Measurements from ENCODE around the gene RASSF6.
A peak's percentile ranks its signal among the peaks of the same experiment; 100 is the strongest.
"Not testable (repeated sequence)": the region's sequence is repeated elsewhere in the genome, so short reads cannot be mapped to it uniquely, and the experiment has no call there.

RASSF6 gene

GRCh38 chr4:73609706-73610105 lies 10.5 kb downstream of the RASSF6 start:
- DNase-seq, result peak; percentile 36

DNA sequence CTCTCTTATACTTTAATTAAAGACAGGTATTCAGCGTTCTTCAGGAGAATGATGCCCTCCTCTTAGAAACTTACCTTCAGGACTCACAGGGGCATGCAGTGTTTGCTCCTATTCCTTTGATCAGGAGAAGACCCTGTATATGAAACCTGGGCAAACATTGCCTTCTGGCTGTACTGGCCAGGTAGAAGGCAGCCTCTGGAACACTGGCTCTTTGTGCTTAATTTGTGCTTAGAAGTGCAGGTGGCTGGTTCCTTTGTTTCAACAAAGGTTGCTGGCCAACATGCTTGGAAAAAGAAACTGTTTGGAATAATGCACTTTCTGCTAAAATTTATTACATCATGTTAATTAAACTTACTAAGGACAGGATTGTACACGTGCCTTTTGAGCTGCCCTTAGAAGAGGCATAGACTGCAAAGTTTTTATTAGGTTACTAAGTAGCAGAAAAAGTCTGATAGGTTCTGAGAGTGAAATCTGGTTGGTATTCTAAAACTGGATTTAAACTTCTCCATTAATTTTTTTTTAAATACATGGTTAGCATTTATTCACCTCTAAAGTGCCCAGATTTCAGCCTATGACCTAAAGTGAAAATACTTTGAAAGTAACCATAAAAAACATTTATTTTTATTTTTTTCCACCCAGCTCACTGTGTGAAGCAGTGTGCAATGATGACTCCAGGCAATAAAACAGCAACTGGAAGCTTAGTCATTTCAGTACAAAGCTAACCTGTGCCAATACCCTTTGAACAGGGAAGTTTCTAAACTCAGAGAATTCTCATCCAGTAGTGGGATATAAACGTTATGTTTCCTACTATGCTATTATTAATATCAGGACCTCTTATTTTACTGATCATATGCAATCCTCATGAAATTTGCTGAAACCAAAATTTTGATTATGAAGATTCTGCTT lies 11.3 kb downstream of the RASSF6 start:
- DNase-seq, result no peak

DNA sequence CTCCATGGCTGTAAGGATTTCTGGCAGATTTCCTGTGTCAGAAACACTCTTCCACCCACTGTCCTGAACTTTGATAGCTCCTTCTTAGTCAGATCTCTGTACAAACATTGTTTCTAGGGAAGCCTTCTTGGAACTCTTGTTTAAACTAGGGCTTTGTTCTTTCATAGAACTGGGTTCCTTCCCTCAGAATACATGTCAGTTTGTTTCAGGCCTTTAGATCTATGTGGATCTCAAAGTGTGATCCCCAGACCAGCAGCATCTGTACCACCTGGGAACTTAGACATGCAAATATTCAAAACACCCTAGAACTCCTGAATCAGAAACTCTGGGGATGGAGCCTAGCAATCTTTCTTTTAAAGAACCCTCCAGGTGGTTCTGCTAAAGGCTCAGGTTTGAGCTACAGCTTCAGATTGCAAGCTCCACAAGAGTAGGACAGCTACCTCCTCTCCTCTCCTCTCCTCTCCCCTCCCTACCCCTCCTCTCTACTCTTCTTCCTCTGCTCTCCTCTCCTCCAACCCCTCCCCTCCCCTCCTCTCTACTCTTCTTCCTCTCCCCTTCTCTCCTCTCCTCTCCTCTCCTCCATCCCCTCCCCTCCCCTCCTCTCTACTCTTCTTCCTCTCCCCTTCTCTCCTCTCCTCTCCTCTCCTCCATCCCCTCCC lies 12.7 kb downstream of the RASSF6 start:
- no peak for DNase-seq

DNA sequence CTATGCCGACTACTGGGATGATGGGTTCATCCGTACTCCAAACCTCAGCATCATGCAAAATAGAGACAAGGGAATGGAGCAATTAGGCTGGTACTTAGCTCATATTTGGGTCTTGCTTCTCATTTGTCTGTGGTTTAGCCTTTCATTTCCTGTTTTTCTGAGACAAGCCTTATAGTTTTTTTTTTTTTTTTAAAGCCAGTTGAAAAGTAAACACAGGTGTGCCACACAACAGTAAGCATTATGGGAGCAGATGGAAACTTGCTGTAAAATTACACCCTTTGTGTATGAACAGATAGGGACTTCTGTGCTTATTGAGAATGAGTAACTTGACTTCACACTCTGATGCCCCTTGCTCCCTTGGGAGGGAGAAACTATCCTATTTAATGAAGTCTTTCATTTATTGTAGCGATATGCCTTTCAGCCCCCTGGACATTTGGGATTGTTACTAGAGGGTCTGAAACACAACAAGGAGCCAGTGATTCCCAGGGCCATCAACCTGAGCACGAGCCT lies 13.7 kb downstream of the RASSF6 start:
- no peak for DNase-seq

DNA sequence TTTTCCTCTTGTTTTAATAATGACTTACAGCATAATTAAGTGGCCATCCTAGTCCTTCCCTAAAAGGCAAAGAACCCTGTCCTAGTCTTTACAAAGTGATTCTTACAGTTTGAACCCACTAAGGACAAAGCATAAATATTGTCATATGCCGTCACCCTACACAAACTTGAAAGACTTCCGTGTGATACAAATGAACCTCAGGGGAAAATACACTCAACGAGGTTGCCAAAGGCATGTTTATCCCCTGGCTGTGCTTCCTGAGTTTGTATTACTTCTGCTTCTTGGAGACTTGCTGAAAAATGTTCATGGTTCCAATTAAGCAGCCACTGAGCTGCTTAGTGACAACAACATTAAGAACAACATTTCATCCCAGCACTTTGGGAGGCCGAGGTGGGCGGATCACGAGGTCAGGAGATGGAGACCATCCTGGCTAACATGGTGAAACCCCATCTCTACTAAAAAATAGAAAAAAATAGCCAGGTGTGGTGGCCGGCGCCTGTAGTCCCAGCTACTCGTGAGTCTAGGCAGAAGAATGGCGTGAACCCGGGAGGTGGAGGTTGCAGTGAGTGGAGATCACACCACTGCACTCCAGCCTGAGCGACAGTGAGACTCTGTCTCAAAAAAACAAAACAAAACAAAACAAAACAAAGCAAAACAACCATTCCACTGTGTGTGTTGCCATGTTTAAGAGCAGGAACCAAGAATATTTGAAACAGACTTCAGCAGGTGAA lies 16.2 kb downstream of the RASSF6 start:
- no peak for DNase-seq

DNA sequence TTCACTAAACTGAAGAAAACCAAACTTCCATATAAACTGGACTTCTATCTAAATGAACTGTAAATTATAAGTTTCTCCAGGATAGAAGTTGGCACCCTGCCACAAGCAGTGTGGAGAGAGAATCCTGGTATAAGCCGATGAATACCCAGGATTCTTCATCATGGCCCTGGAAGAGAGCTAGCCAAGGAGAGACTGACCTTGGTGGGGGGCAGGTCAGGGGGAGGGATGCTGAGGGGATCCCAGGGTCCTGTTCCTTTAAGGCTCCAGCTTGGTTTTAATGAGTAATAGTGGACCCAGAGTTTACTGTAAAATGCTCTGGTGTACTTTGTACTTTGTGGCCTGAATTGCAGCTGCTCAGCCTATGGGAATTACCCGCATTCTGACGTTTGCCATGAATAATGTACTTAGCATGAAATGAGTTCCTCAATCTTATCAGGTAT lies 16.9 kb downstream of the RASSF6 start:
- no peak for DNase-seq

GRCh38 chr4:73600954-73601353 lies 19.3 kb downstream of the RASSF6 start:
- DNase-seq, result no peak

DNA sequence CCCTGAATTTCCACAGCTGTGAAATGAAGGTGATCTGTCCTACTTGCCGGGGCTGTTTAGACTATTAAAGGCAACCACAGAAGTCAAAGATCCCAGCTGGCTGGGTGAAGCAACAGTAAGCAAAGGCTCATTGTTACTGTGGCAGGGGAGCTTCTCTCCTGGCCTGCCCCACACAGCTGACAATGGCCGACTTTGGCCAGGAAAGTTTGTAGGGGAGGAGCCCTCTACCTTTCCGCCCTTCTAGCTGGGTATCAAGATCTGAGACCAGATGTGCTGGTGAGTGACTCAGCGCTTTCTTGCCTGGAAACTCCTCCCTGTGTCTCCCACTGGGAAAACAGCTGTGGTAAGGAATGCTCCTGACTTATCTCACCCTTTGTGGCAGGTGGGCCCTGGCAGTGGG lies 21.1 kb downstream of the RASSF6 start:
- DNase-seq, result no peak

DNA sequence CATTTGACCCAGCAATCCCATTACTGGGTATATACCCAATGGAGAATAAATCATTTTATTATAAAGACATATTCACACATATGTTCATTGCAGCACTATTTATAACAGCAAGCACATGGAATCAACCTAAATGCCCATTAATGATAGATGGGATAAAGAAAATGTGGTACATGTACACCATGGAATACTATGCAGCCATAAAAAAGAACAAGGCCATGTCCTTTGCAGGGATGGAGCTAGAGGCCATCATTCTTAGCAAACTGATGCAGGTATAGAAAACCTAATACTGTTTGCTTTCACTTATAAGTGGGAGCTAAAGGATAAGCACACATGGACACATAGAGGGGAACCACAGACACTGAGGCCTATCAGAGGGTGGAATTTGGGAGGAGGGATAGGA lies 22.6 kb downstream of the RASSF6 start:
- no peak for DNase-seq

- not testable (repeated sequence) for DNase-seq
Measured at GRCh38 chr4:73597183-73597582, 23.1 kb downstream of the RASSF6 start.

DNA sequence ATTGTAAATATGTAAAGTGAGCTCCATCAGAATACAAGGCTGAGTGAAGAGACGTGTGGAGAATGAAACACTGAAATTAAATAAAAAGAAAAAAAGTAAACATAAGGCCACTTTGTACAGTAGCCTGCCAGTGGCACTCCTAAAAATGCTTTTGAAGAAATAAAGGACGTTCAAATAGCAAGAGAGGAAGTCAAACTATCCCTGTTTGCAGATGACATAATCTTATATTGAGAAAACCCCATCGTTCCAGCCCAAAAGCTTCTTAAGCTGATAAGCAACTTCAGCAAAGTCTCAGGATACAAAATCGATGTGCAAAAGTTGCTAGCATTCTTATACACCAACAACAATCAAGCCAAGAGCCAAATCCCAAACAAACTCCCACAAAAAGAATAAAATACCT lies 24.2 kb downstream of the RASSF6 start:
- no peak for DNase-seq

DNA sequence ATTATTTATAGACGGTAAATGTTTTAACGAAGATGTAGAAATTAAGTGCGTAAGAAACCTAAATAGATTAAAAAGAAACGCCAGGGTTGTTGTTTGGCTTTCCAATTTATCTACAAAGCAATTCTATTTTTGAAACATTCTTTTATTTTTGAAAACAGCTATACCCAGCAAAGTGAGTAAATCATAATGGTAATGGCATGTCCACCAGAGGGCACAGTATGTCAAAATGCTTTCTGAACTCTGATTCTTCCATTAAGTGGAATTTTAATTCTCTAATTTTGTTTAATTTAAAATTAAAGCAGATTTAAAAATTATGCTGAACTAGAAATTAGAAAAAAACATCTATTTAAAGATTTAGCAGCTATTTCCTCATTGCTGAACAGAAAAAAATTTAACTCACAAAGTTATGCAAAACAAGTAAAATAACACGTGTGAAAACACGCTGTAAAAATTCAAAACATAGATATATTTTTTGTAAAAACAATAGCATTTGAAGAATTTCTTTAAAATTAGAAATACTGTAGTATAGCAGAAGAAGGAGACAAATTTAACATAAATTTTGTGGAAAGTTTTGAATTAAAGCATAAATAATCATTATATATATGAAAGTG lies 26.5 kb downstream of the RASSF6 start:
- DNase-seq, result peak; percentile 46

DNA sequence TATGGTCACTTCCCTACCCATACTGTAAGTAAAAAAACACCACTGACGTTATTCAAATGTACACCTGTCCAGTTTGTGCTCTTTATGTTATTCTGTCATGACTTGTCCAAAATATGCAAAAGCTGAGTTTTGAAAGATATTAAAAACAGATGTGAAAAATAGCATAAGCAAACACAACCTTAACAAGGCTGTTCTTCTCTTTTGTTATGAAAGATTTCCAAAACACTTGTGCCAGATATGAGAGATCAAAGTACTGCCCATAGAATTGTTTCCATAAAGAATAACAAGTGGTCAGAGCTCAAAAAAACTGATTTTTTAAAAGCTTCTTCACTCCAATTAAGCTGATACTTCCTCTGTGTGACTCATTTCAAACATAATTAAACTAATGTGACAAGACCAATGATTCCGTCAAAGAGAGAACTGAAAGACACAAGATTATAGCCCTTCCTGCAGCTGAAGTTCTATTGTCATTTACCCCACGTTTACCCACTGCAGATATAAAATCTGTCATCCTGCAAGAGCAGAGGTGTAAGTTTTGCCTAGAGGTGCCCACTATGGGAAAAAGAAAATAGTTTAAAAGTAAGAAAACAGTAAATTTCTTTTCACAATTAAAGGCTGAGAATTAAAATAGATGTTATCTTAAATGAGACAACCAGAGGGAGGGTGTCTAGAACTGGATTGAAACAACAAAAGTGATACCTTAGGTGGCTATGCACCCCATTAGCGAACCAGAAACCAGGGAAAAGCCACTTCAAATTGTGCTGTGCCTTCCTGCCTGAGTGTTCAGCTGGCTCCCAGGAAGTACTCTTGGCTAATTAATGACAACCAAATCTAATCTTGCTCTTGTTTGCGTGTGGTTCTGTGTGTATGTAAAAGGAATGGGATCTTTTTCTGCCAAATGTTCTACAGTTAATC lies 30.1 kb downstream of the RASSF6 start:
- DNase-seq, result peak; percentile 63

DNA sequence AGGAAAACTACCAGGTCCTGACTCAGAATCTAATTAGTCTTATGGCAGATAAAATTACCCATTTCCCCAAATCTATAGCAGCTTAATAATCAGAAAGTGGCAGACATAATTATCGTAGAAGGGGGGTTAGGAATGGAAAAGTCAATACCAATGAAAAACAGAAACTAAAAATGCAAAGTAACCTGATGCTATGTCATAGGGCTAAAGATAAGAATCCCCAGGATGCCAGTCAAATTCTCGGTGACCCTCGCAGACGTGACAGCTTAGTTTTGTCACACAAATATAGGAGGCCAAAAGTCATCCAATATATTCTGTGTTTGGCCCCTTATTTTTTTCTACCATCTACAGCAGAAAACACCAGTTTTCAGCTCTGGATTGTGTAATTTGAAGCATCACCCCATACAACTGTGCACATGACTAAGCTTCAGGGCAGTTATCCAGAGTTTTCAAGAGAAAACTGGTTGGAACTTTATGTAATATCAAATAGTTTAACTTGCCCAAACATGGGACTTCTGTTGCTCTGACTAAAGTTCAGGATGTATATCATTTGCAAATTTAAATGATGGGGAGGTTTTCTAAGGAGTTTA lies 30.9 kb downstream of the RASSF6 start:
- no peak for DNase-seq

- no peak for DNase-seq
Measured at GRCh38 chr4:73588613-73589012, 31.6 kb downstream of the RASSF6 start.

- DNase-seq, result no peak
Measured at GRCh38 chr4:73586666-73587065, 33.6 kb downstream of the RASSF6 start.

GRCh38 chr4:73586040-73586439 lies 34.2 kb downstream of the RASSF6 start:
- DNase-seq, result no peak

DNA sequence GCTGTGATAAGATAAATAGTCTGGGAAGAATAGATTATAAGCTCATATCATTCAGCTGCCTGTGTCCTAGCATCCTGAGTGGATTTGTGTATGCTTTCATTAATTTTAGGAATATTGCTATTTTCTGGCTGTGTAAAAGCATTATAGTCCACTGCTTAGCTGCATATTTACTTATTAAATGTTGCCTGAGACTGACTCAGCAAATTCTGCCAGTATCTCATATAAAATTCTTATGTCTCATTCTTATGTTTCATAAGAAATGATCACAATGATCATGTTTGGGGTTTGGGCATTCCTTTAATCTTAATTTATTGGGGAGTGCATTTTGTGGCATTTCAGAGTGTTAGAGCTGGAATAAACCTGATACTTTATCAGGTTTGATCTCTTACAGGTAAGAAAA lies 34.9 kb downstream of the RASSF6 start:
- DNase-seq, result no peak

GRCh38 chr4:73583666-73584065 lies 36.6 kb downstream of the RASSF6 start:
- no peak for DNase-seq

DNA sequence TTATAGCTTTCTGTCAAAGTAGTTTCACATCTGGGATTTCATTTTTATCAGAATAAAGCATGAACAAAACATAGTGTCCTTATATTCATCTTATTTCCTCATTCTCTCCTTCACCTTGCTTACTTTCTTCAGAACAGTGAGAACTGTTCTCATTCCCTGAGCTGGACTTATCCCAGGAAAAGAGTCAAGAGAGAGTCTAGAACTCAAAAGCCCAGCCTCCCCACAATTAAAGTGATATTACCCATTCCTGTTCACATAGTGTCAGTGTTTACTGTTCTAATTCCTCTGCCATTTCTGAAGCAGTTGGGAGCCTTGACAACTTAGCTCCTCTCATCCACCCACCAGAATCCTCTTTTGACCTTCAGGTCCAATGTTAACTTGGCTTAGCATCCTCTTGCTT lies 42.9 kb downstream of the RASSF6 start:
- no peak for DNase-seq

- peak; percentile 58 for DNase-seq
Measured at GRCh38 chr4:73576381-73576780, 43.9 kb downstream of the RASSF6 start.

Measured in eye (tissue), 1 donor.